Left colon (tissue), 2 donors: Measurements from ENCODE around the gene CTDP1. TPM values are rescaled to one million over a fixed set of nuclear protein-coding genes. Genes with fewer than 3 reads are reported as not detected.
"Not testable (repeated sequence)": the region's sequence is repeated elsewhere in the genome, so short reads cannot be mapped to it uniquely, and the experiment has no call there.

ENCODE experiments used
- ATAC-seq: fragments of 200-7000 bp; cut with Tn5 transposase; one replicate; pipeline ENCODE4 v1.9.1; 2020; ENCODE audit warnings: mild to moderate bottlenecking, moderate library complexity
- DNase-seq, 2 donors: peaks; one replicate each; pipeline ENCODE4 v3.0.0-alpha.2; 2020
- intact Hi-C, 2 donors: fragments of 100-400 bp; cut with DNase I in 1 of 2; cut with micrococcal nuclease in 1 of 2; formaldehyde crosslinking; loops; one replicate each; pipeline versions ENCODE4 v1.11.2 to v1.14.0; 2022; cut with DNase I, micrococcal nuclease
- total RNA-seq, 2 donors: library from RNA; stranded (reverse); fragmentation: NEBNext Ultra II Directional; extraction: Animal tissue kit (Norgen Biotek cat#: 25700); gene quantifications; one replicate each; pipeline ENCODE4 v1.2.1, GENCODE V29; 2021
- donor health status: DM: no; HTN: no; CAD: no.
- donor health status: DM: yes; HTN: yes; CAD: no.

The CTDP1 gene
- total RNA-seq, 2 donors from 2014 or later: 31.4 to 36.3 TPM

DNA sequence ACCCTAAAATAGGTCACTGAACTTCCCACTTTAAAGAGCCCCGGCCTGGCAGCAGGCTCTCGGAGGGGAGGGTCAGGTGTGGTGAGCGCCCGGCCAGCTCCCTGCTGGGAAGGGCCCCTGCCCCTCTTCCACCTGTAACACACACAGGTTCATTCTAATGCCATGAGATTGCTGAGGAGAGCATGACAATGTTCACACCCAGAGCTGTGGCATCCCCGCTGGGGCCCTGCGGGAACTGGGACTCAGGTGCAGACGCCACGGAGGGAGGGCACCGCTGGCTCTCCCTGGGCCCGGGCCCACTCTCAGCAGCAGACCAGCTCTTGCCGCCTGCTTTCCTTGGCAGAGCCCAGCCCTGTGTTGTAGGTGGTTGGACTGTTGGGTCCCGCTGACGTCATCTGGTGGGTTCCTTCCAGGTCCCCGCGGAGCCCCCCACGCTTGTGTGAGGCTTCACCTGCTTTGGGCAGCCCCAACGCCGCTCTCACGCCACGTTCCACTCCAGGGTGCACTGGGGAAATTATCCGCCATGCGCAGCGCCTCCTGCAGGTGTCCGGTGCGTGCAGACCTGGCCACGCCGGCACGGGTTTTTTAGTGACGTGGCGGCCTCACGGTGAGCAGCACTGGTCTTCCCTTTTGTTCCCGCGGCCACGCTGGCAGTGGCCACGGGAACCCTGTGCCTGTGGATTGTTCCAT lies 67.7 kb downstream of the CTDP1 start:
- DNase-seq (no peak), ATAC-seq (no peak)
- intact Hi-C loops: no loop called here

DNA sequence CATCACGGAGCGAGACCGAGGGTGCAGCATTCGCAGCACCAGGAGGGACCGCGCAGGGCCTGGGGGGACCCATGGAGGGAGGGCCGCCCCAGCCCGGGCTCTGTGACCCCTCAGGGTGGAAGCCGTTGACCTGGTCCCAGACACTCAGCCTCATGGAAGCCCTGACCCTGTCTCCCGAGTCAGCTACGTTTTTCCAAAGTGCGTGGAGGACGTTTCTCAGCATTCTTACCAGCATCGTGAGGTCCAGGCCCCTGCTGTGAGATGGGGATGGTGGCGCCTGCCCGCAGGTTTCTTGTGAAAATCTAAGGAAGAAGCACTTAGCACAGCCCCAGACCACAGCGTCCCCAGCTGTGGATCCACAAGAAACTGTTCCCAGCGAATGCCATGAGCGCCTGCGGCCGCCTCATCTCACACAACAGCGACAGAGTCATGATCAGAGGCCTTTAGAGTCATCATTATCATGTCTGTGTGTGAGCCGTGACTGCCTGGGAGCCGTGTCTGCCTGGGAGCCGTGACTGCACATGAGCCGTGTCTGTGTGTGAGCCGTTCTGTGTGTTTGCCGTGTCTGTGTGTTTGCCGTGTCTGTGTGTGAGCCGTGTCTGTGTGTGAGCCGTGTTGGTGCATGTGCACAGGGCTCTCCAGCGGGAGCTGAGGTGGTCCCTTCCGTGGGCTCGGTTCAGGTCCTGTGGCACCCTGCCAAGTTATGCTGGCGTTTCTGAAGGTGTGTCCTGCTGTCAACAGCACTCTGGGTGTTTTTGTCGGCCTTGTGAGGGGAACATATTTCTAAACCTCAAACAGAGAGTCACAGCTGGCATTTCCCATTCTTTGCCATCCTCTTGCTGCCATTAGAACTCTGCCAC lies 68.9 kb downstream of the CTDP1 start:
- intact Hi-C loops: no loop called here
- ATAC-seq: no peak
- no peak for DNase-seq

DNA sequence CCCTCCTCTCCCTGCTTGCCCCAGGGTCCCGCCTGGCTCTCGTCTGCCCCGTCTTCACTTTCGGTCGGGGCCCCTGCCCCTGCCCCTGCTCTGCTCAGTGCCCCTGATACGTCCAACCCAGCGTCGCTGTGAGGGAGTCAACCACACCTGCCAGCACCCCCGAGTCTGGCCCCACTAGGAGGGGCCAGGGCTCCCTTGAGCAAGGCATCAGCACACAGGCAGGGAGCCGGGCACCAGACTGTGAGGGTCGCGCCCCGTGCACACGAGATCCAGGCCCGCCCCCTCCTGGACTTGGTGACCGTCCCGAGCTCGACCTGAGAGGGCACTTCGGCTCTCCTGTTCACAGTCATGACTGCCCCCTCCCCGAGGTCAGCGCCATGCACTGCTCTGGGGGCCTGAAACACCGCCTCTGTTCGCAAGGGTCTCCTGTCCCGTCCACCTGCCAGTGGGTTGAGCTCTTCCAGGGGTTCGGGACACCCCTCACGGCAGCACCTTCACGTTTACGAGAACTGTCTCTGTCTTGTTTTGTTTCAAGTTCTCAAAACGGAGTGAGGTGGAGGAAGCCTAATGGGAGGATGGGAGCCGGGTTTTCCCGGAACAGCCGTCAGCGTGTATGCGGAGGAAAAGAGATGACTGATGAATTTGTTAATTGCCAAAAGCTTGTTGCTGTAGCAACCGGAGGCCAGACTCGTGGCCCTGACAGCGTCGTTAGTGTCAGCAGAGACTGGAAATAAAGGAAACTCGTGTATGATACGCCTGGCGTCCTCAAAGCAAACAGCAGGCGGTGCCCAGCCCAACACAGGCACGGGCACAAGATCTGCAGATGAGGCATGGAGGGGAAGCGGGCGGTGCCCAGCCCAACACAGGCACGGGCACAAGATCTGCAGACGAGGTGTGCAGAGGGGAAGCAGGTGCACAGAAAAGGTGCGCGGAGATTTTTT lies 69.9 kb downstream of the CTDP1 start:
- DNase-seq (peak in 1 of 2 donors; percentile 19), ATAC-seq (no peak)
- intact Hi-C loops: no loop called here

DNA sequence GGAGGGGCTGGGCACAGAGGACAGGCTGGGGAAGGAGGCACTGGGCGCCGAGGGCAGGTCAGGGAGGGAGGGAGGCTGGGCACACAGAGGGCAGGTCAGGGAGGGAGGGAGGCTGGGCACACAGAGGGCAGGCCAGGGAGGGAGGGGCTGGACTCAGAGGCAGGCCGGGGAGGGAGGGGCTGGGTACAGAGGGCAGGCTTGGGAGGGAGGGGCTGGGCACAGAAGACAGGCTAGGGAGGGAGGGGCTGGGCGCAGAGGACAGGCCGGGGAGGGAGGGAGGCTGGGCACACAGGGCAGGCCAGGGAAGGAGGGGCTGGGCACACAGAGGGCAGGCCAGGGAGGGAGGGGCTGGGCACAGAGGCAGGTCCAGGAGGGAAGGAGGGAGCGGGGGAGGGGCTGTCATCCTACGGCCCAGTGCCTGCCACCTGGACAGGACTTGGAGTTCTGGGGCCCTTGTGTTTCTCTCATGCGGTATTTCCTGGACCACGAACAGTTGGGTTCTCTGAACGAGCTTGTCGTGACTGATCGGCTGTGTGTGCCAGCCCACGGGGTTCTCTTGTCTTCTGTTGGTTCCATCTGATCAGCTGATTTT lies 71.5 kb downstream of the CTDP1 start:
- intact Hi-C loops: no loop called here
- ATAC-seq (peak; percentile 89), DNase-seq (peak; percentile 94)

DNA sequence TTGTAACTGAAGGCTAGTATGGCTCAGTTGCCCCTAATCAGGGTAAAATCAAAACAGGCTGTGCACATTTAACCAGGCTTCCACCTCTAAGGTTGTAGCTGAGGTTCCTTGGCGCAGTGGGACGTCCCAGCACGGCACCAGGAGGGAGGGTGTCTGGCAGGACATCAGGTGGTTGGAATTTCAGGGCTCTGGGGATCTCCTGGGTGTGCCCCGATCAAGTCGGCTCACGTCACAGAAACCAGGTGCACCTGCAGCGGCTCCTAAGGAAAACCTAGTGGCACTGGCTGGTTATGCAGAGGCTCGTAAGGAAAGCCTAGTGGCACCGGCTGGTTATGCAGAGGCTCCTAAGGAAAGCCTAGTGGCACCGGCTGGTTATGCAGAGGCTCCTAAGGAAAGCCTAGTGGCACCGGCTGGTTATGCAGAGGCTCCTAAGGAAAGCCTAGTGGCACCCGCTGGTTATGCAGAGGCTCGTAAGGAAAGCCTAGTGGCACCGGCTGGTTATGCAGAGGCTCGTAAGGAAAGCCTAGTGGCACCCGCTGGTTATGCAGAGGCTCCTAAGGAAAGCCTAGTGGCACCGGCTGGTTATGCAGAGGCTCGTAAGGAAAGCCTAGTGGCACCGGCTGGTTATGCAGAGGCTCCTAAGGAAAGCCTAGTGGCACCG lies 72.4 kb downstream of the CTDP1 start:
- ATAC-seq: peak; percentile 63
- peak; percentile 49 to 65 for DNase-seq

DNA sequence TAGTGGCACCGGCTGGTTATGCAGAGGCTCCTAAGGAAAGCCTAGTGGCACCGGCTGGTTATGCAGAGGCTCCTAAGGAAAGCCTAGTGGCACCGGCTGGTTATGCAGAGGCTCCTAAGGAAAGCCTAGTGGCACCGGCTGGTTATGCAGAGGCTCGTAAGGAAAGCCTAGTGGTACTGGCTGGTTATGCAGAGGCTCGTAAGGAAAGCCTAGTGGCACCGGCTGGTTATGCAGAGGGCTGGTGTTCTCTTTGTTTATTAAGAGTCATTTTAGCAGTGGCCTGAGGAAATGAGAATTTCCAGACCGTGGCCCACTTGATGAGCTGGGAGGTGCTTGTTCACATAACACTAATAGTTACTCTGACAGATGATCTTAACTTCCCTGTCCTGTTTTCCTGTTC lies 73.3 kb downstream of the CTDP1 start:
- DNase-seq, intact Hi-C loops, ATAC-seq: not testable (repeated sequence)

More for the DNA sequence above, 72.4 kb downstream of the CTDP1 start:
- intact Hi-C loops: not testable (repeated sequence)

DNA sequence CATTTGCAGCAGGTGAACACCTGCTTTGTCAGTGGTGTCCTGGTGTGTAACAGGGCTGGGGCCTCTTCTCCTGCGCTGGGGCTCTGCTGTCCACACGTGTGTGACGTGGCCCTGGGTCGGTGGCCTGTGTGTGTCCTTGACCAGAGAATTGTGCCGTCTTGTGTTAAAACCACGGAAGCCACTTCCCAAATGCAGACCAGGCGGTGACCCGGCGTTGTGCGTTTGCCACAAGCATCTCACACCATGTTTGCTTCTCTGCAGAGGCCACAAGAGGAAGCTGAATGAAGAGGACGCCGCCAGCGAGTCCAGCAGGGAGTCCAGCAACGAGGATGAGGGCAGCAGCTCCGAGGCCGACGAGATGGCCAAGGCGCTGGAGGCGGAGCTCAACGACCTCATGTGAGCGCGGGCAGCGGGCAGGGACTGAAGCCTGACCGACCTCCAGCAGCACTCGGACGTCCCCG lies 73.8 kb downstream of the CTDP1 start:
- no peak for ATAC-seq
- peak in 1 of 2 donors; percentile 23 for DNase-seq
- intact Hi-C loops: no loop called here

DNA sequence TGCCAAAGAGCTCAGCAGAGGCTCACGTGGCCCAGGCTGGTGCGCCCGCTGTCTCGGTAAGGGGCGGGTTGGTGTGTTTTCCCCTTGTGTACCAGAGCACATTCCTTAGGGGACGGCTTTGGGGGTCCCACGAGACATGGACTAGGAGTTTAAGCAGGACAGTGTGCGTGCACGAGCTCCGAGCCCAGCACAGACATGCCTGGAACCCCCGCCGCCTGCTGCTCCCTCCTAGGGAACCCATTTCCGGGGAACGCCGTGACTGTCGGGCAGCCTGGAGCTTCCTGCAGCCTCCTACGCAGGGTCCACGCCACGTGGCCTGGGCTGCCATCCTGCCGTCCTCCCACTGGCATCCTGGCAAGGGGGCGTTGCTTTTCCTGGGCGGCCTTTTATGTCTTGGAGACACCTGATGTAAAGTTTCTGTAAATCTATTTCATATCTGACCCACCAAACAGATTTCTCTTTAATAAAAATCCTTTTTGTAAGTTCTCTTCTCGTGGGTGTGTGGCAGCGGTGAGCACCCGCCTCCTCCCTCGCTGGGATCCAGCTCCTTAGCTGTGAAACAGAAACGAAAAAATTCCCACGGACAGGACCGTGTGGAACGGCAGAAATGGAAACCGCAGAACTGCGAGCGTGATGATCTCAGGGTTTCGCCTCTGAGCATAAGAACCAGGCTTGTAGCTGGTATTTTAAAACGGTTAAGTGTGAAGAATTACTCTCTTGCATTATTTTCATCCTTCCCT lies 74.6 kb downstream of the CTDP1 start:
- DNase-seq: peak in 1 of 2 donors; percentile 20
- intact Hi-C loops: no loop called here
- no peak for ATAC-seq

DNA sequence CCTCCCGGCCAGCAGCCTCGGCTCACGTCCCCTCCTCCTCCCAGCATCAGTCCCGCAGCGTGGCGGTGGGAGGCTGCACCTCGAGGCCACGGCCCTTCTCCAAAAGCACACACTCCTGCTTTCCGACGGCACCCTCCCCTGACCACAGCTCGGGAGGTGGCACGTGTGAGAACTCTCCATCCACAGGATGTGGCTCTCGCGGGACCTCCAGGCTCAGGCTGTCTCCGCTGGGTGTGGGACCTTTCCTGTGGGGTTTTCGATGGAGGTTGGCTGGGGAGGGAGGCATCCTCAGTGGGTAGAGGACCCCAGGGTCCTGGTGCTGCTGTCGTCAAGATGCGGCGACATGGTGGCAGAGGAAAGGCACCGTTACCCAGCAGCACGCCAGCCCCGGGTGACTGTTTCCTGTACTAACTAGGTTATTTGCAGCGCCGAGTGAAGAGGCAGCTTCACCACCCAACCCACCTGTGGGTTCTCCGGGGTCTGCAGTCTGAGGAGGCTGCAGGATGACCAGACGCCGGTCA lies 75.3 kb downstream of the CTDP1 start:
- DNase-seq (peak in 1 of 2 donors; percentile 19), ATAC-seq (no peak)
- intact Hi-C loops: no loop called here

DNA sequence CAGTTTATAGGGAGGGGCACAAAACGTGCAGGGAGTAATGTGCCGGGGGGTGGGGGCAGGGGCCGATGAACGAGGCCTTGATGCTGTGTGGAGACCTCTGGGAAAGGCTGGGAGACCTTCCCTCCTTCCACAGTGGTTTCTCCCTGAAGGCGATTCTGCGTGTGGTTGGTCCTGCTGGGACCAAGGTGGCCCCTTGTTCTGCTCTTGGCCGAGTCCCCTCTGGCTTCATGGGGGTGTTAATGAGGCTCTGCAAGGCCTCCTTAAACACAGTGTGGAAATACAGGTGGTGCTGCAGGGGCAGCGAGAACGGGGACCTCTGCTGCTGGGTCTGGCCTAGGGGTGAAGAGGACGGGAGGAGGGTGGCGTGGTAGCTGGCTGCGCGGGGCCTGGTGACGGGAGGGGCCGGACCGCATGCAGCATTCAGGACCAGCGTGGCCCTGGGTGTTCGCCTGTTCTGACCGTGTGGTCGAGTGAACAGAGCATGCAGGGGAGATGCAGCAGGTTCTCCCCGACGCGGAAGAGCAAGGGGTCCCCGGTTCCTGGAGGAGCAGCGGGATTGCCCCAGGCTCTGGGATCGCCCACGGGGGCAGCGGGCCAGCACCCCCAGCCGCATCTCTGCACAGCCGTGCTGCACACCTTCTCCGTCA lies 76.0 kb downstream of the CTDP1 start:
- ATAC-seq (no peak), DNase-seq (peak in 1 of 2 donors; percentile 19)
- intact Hi-C loops: no loop called here

DNA sequence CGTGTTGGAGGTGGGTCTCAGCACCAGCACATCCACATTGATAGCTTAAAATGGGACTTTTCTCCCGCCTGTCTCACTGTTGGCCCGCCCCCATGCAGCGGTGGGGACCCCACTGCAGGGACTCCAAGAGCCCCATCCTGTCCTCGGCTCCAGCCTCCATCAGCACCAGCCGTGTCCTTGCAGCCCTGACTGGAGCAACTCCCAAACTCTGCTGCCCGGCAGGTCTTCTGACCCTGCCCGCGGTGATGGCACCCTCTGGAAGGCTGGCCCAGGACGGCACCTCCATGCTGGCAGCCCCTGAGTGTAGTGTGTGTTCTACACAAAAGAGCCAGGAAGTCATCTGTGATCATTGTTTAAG lies 76.5 kb downstream of the CTDP1 start:
- intact Hi-C loops: no loop called here
- ATAC-seq (no peak), DNase-seq (peak in 1 of 2 donors; percentile 16)

DNA sequence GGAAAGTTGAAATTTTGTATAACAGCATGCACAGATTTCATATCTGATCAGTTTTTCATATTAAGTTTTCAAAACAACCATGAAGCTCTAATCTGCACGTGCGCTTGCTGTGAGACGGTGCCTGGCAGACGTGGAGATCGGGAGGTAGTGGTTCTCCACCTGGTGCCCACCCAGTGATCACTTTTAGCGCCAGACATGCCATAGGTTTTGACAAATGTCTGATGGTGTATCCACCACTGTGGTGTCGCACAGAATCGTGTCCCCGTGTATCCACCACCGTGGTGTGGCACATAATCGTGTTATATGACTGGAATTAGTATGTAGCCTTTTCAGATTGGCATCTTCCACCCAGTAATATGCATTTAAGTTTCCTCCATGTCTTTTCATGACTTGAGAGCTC lies 77.2 kb downstream of the CTDP1 start:
- DNase-seq (no peak), ATAC-seq (no peak)
- intact Hi-C loops: no loop called here

DNA sequence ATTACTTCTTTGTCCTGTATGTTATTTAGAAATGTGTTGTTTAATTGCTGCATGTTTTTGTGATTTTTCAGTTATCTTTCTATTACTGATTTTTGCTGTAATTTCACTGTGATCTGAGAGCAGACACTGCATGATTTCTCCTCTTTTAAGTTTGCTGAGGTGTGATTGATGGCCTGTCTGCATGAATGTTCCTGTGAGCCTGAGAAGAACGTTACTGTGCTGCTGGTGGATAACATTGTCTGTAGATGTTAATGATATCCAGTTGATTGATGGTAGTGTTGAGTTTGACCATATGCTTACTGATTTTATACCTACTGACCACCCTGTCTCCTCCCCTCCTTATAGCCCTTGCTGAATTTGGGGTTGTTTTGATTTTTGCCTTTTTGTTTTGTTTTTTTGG lies 80.7 kb downstream of the CTDP1 start:
- DNase-seq (no peak), ATAC-seq (no peak)
- intact Hi-C loops: no loop called here

DNA sequence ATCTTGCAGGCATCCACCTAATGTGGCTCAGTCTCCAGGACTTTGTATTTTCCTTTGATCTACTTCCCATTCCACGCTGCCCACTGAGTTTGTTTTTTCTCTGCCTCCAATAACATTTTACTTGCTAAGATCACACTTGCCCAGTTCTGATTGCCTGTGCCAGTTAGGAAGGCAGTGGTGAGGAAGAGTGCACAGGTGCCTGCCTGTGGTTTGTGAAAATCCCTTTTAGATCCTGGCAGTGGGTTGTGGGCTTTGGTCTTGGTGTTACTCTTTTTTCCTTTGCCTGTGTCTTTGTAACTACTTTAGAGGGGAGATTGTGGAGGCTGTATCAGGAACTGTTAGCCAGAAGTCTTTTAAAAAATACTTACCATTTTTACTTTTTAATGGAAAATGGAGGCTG lies 81.3 kb downstream of the CTDP1 start:
- DNase-seq (no peak), ATAC-seq (no peak)
- intact Hi-C loops: no loop called here

DNA sequence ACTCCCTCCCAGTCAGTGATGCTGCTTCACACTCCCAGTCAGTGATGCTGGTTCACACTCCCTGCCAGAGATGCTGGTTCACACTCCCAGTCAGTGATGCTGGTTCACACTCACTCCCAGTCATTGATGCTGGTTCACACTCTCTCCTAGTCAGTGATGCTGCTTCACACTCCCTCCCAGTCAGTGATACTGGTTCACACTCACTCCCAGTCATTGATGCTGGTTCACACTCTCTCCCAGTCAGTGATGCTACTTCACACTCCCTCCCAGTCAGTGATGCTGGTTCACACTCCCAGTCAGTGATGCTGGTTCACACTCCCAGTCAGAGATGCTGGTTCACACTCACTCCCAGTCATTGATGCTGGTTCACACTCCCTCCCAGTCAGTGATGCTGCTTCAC lies 83.8 kb downstream of the CTDP1 start:
- intact Hi-C loops: no loop called here
- DNase-seq (no peak), ATAC-seq (no peak)

DNA sequence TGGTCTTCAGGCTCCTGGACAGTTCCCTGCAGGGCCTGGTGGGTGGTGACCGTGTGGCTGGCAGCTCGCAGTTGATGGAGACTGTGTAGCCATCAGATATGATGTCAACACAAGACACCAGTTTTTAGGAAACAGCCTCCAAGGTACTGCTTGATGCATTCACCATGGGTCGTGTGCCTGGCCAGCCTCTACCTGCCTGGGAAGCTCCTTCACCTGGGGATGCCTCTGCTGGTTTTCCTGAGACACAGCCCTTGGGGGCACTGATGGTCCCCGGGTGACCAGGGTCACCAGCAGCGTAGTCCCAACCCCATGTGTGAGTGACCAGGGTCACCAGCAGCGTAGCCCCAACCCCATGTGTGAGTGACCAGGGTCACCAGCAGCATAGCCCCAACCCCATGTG lies 84.5 kb downstream of the CTDP1 start:
- DNase-seq: no peak
- no peak for ATAC-seq
- intact Hi-C loops: no loop called here
